BLaER1 treated with 17β-estradiol and CSF1 and Interleukin-3, amounts not matched to agents 10 nM and 100 nM (cell line): ENCODE results near the gene DOCK11.
A peak's percentile ranks its signal among the peaks of the same experiment; 100 is the strongest.

ENCODE experiments used
- H3K27ac ChIP-seq, 11 experiments: shearing (Covaris generic); formaldehyde crosslinking; 2 replicates each; pipeline ENCODE4 v1.8.1; 2022
- H3K27me3 ChIP-seq, 11 experiments: shearing (Covaris generic); formaldehyde crosslinking; 2 replicates each; pipeline ENCODE4 v1.8.1; 2022
- H3K36me3 ChIP-seq, 11 experiments: shearing (Covaris generic); formaldehyde crosslinking; 2 replicates each; pipeline ENCODE4 v1.8.1; 2022
- H3K4me1 ChIP-seq, 10 experiments: shearing (Covaris generic); formaldehyde crosslinking; 2 replicates each; pipeline ENCODE4 v1.8.1; 2022
- H3K4me2 ChIP-seq, 11 experiments: shearing (Covaris generic); formaldehyde crosslinking; 2 replicates each; pipeline ENCODE4 v1.8.1; 2022
- H3K4me3 ChIP-seq, 10 experiments: shearing (Covaris generic); formaldehyde crosslinking; 2 replicates each; pipeline ENCODE4 v1.8.1; 2022
- H3K9ac ChIP-seq, 11 experiments: shearing (Covaris generic); formaldehyde crosslinking; 2 replicates each; pipeline ENCODE4 v1.8.1; 2022
- H3K9me3 ChIP-seq, 11 experiments: shearing (Covaris generic); formaldehyde crosslinking; replicated peaks in 1 of 11; 2 replicates each; pipeline ENCODE4 v1.8.1; 2022
- H4K20me1 ChIP-seq, 11 experiments: shearing (Covaris generic); formaldehyde crosslinking; 2 replicates each; pipeline ENCODE4 v1.8.1; 2022
- Cebpa-rat ChIP-seq, 11 experiments: shearing (Covaris generic); IDR thresholded peaks; 2 replicates each; pipeline ENCODE4 v1.8.1; 2022

DOCK11 gene

GRCh38 chrX:118497180-118497818 lies 1.7 kb downstream of the DOCK11 start:
- peak overlapping the region; percentile 64 to 82 (median 74) for H3K4me2 ChIP-seq
- H3K27ac ChIP-seq, result peak overlapping the region; percentile 78 to 93 (median 87)
- no peak for TF ChIP-seq Cebpa-rat (IDR thresholded peaks at IDR 0.05)
- H3K36me3 ChIP-seq, result peaks cover 0 to 15% (median 0%) of the 10 kb centered on the region in 11 experiments; a peak in 5 of 22 replicates
- peak overlapping the region; percentile 80 to 94 (median 90) for H3K9ac ChIP-seq
- peaks cover 0 to 13% (median 8%) of the 10 kb centered on the region in 11 experiments; a peak in 10 of 22 replicates for H3K9me3 ChIP-seq
- H3K27me3 ChIP-seq, result no peaks in the 10 kb centered on the region
- peaks cover 45 to 60% (median 50%) of the 10 kb centered on the region in 10 experiments for H3K4me1 ChIP-seq
- H4K20me1 ChIP-seq, result peaks cover 0 to 15% (median 3%) of the 10 kb centered on the region in 11 experiments; a peak in 6 of 22 replicates
- peak overlapping the region; percentile 69 to 87 (median 81) for H3K4me3 ChIP-seq

GRCh38 chrX:118498351-118498750 lies 2.7 kb downstream of the DOCK11 start:
- no peak for TF ChIP-seq Cebpa-rat (IDR thresholded peaks at IDR 0.05)
- Histone ChIP-seq H3K4me1 (peaks cover 55 to 71% (median 61%) of the 10 kb centered on the region in 10 experiments), H3K36me3 (peaks cover 0 to 15% (median 0%) of the 10 kb centered on the region in 11 experiments; a peak in 5 of 22 replicates), H3K9ac (peak overlapping the region in 5 of 11 experiments; percentile 10 to 91 (median 80); a peak in 5 of 22 replicates), H3K4me3 (peak overlapping the region in 5 of 10 experiments; percentile 69 to 87 (median 78); a peak in 6 of 20 replicates), H3K27me3 (no peaks in the 10 kb centered on the region), H3K9me3 (peaks cover 0 to 13% (median 8%) of the 10 kb centered on the region in 11 experiments; a peak in 10 of 22 replicates), H3K27ac (peak overlapping the region in 5 of 11 experiments; percentile 15 to 93 (median 29); a peak in 7 of 22 replicates), H3K4me2 (peak overlapping the region; percentile 64 to 82 (median 74)), H4K20me1 (peaks cover 0 to 15% (median 3%) of the 10 kb centered on the region in 11 experiments; a peak in 6 of 22 replicates)

DNA sequence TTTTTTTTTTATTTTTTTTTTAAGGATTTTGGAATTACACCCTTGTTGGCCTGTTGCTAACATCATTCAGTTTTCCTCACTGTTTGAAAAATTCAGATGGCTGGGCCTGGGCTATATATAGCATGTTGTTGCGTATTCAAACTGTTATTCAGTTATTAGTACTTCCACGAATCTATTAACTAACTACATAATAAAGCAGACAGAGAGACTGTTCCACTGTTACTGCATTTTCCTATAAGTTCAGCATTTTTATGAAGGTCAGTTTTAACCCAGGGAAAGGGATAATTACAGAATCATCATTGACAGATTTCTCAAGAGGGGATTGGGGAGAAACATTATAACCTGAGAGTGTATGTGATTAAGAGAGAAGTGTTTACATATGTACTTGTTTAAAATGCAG lies 3.1 kb downstream of the DOCK11 start:
- Histone ChIP-seq H3K36me3 (peaks cover 0 to 15% (median 0%) of the 10 kb centered on the region in 11 experiments; a peak in 5 of 22 replicates), H3K27me3 (no peaks in the 10 kb centered on the region), H3K4me2 (peak overlapping the region; percentile 64 to 82 (median 74)), H3K27ac (peak overlapping the region in 4 of 11 experiments; percentile 27 to 93 (median 34); a peak in 7 of 22 replicates), H3K9me3 (peaks cover 0 to 13% (median 8%) of the 10 kb centered on the region in 11 experiments; a peak in 10 of 22 replicates), H3K4me3 (peak overlapping the region in 4 of 10 experiments; percentile 69 to 87 (median 78); a peak in 5 of 20 replicates), H3K4me1 (peaks cover 59 to 74% (median 65%) of the 10 kb centered on the region in 10 experiments), H4K20me1 (peaks cover 0 to 15% (median 3%) of the 10 kb centered on the region in 11 experiments; a peak in 6 of 22 replicates), H3K9ac (peak overlapping the region in 4 of 11 experiments; percentile 19 to 91 (median 66); a peak in 3 of 22 replicates)
- no peak for TF ChIP-seq Cebpa-rat (IDR thresholded peaks at IDR 0.05)

GRCh38 chrX:118499295-118499694 lies 3.7 kb downstream of the DOCK11 start:
- peaks cover 0 to 15% (median 3%) of the 10 kb centered on the region in 11 experiments; a peak in 6 of 22 replicates for H4K20me1 ChIP-seq
- H3K36me3 ChIP-seq, result peaks cover 0 to 15% (median 0%) of the 10 kb centered on the region in 11 experiments; a peak in 5 of 22 replicates
- no peak for TF ChIP-seq Cebpa-rat (IDR thresholded peaks at IDR 0.05)
- H3K4me2 ChIP-seq, result peak overlapping the region; percentile 64 to 82 (median 74); a peak in 21 of 22 replicates
- H3K9ac ChIP-seq, result peak overlapping the region in 1 of 11 experiments; percentile 19; a peak in 1 of 22 replicates
- no peaks in the 10 kb centered on the region for H3K27me3 ChIP-seq
- peaks cover 0 to 13% (median 8%) of the 10 kb centered on the region in 11 experiments; a peak in 10 of 22 replicates for H3K9me3 ChIP-seq
- peak overlapping the region in 1 of 11 experiments; percentile 29; a peak in 3 of 22 replicates for H3K27ac ChIP-seq
- peak overlapping the region in 1 of 10 experiments; percentile 69; a peak in 2 of 20 replicates for H3K4me3 ChIP-seq
- peaks cover 60 to 74% (median 68%) of the 10 kb centered on the region in 10 experiments for H3K4me1 ChIP-seq

DNA sequence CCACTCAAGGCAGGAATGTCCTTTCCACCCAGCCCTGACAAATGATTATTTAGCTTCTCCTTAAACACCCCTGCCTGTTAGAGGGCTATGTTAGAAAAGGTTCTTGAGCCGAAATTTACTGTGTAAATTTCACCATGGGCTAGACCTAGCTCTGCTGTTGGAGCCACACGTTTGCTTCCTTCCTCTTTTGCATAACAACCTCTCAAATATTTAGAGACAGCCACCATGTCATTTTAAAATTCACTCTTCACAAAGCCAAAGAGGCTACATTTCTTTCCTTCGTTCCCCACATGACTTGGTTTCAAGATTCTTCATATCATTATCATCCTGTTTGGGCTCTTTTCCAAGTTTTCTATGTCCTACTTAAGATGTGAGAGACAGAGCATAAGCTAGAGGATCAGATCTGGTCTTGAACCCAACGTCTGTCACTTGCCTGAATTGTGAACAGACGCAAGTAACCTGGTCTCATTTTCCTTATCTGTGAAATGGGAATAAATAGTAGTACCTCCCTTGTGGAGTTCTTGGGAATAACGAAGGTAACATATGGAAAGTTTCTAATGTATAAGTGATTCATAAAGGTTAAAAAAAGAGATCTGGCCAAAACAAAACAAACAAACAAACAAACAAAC lies 6.7 kb downstream of the DOCK11 start:
- no peak for TF ChIP-seq Cebpa-rat (IDR thresholded peaks at IDR 0.05)
- H3K9me3 ChIP-seq, result no peaks in the 10 kb centered on the region
- peak overlapping the region; percentile 53 to 84 (median 70) for H3K4me2 ChIP-seq
- H3K4me1 ChIP-seq, result peaks cover 67 to 93% (median 79%) of the 10 kb centered on the region in 10 experiments
- peaks cover 0 to 36% (median 8%) of the 10 kb centered on the region in 11 experiments; a peak in 7 of 22 replicates for H4K20me1 ChIP-seq
- peak overlapping the region; percentile 35 to 70 (median 56); a peak in 20 of 22 replicates for H3K9ac ChIP-seq
- H3K4me3 ChIP-seq, result peak overlapping the region in 2 of 10 experiments; percentile 13 to 41; a peak in 2 of 20 replicates
- peaks cover 0 to 15% (median 7%) of the 10 kb centered on the region in 11 experiments; a peak in 6 of 22 replicates for H3K36me3 ChIP-seq
- H3K27me3 ChIP-seq, result no peaks in the 10 kb centered on the region
- peak overlapping the region; percentile 57 to 85 (median 71); a peak in 21 of 22 replicates for H3K27ac ChIP-seq

- Histone ChIP-seq H4K20me1 (peaks cover 0 to 46% (median 13%) of the 10 kb centered on the region in 11 experiments; a peak in 9 of 22 replicates), H3K4me2 (peak overlapping the region; percentile 53 to 84 (median 70))
Measured at GRCh38 chrX:118503260-118504041, 7.8 kb downstream of the DOCK11 start.

GRCh38 chrX:118504581-118504980 lies 9.0 kb downstream of the DOCK11 start:
- peaks cover 54 to 95% (median 68%) of the 10 kb centered on the region in 10 experiments for H3K4me1 ChIP-seq
- no peak for TF ChIP-seq Cebpa-rat (IDR thresholded peaks at IDR 0.05)

More at GRCh38 chrX:118503260-118504041, 7.8 kb downstream of the DOCK11 start:
- TF ChIP-seq Cebpa-rat (IDR thresholded peaks at IDR 0.05), result no peak
- H3K27me3 ChIP-seq, result no peaks in the 10 kb centered on the region
- peak overlapping the region in 9 of 11 experiments; percentile 43 to 70 (median 58); a peak in 15 of 22 replicates for H3K9ac ChIP-seq
- peaks cover 0 to 15% (median 7%) of the 10 kb centered on the region in 11 experiments; a peak in 6 of 22 replicates for H3K36me3 ChIP-seq
- H3K4me3 ChIP-seq, result peak overlapping the region in 6 of 10 experiments; percentile 18 to 41 (median 30); a peak in 7 of 20 replicates
- H3K9me3 ChIP-seq, result no peaks in the 10 kb centered on the region
- H3K27ac ChIP-seq, result peak overlapping the region; percentile 57 to 85 (median 71)
- peaks cover 66 to 95% (median 79%) of the 10 kb centered on the region in 10 experiments for H3K4me1 ChIP-seq

More at GRCh38 chrX:118504581-118504980, 9.0 kb downstream of the DOCK11 start:
- Histone ChIP-seq H3K27ac (peak overlapping the region in 3 of 11 experiments; percentile 13 to 80 (median 74); a peak in 4 of 22 replicates), H3K4me3 (no peak overlapping the region), H3K27me3 (no peaks in the 10 kb centered on the region), H3K36me3 (peaks cover 0 to 20% (median 9%) of the 10 kb centered on the region in 11 experiments; a peak in 9 of 22 replicates), H3K9me3 (peaks cover 0 to 8% (median 0%) of the 10 kb centered on the region in 11 experiments; a peak in 4 of 22 replicates), H3K4me2 (peak overlapping the region in 8 of 11 experiments; percentile 55 to 84 (median 76); a peak in 14 of 22 replicates), H3K9ac (no peak overlapping the region), H4K20me1 (peaks cover 0 to 46% (median 15%) of the 10 kb centered on the region in 11 experiments; a peak in 10 of 22 replicates)
